K562 (cell line): ENCODE data around the gene CDKN2C. TPM values are rescaled to one million over a fixed set of nuclear protein-coding genes. Genes with fewer than 3 reads are reported as not detected.

Experiments used
- CCNT2 ChIP-seq: IDR thresholded peaks from 2 replicates; pipeline ENCODE4 v1.6.1; 2011; ENCODE audit warnings: borderline replicate concordance, low read depth, mild to moderate bottlenecking, moderate library complexity, mixed read lengths, low read length; ENCODE audit not compliant: insufficient read length; ENCODE audit errors: extremely low read depth
- COPS2 ChIP-seq: fragments of 450-650 bp; conservative IDR thresholded peaks from 2 replicates; pipeline ENCODE4 v1.6.1; 2016; ENCODE audit warnings: mild to moderate bottlenecking, moderate library complexity
- CXXC5 ChIP-seq: fragments of 250-450 bp; sonication (Bioruptor Pico); IDR thresholded peaks from 2 replicates; pipeline ENCODE4 v1.8.0; 2022; ENCODE audit warnings: inconsistent platforms, mild to moderate bottlenecking, moderate library complexity
- FOXA3 ChIP-seq, 2 experiments: fragments of 450-650 bp in 1 of 2; sonication (generic) in 1 of 2; formaldehyde crosslinking; IDR thresholded peaks in 1 of 2; conservative IDR thresholded peaks in 1 of 2; 2 replicates each; pipeline versions ENCODE4 v1.4.0 to v1.8.0; 2020 to 2022; ENCODE audit warnings: mild to moderate bottlenecking in 2 of 2, missing genetic modification reagents in 1 of 2
- HNRNPK ChIP-seq: fragments of 200-400 bp; formaldehyde crosslinking; IDR thresholded peaks from one replicate; pipeline ENCODE4 v1.6.1; 2018; ENCODE audit warnings: mild to moderate bottlenecking, low read depth, low read length; ENCODE audit not compliant: poor library complexity, severe bottlenecking
- HNRNPUL1 ChIP-seq: fragments of 200-400 bp; formaldehyde crosslinking; IDR thresholded peaks from 2 replicates; pipeline ENCODE4 v1.6.1; 2017; ENCODE audit warnings: low read length
- KAT2B ChIP-seq: IDR thresholded peaks from one replicate; pipeline ENCODE4 v1.6.1; 2012; ENCODE audit warnings: low read depth, mild to moderate bottlenecking, control low read depth, inconsistent platforms, low read length, moderate library complexity
- MAZ ChIP-seq, 2 experiments: fragments of 450-650 bp in 1 of 2; sonication (generic) in 1 of 2; formaldehyde crosslinking; IDR thresholded peaks in 1 of 2; conservative IDR thresholded peaks in 1 of 2; 2 replicates each; pipeline versions ENCODE4 v1.4.0 to v1.5.0; 2020; ENCODE audit warnings: mild to moderate bottlenecking in 1 of 2, missing genetic modification reagents in 1 of 2
- MNT ChIP-seq, 2 experiments: fragments of 450-650 bp; conservative IDR thresholded peaks; 2 replicates each; pipeline ENCODE4 v1.6.1; 2017; ENCODE audit warnings: mild to moderate bottlenecking in 2 of 2, moderate library complexity in 2 of 2
- MXI1 ChIP-seq: IDR thresholded peaks from 2 replicates; pipeline ENCODE4 v1.6.1; 2011; ENCODE audit warnings: low read depth, mild to moderate bottlenecking, improper control_type of control experiment, low read length
- PPARD ChIP-seq: fragments of 250-450 bp; sonication (Bioruptor Pico); IDR thresholded peaks from 2 replicates; pipeline ENCODE4 v1.8.0; 2022; ENCODE audit warnings: inconsistent platforms, mild to moderate bottlenecking, moderate library complexity
- PTBP1 ChIP-seq: fragments of 200-400 bp; formaldehyde crosslinking; IDR thresholded peaks from 2 replicates; pipeline ENCODE4 v1.6.1; 2017; ENCODE audit warnings: low read depth, low read length
- PTRF ChIP-seq: fragments of 450-650 bp; IDR thresholded peaks from 2 replicates; pipeline ENCODE4 v1.6.1; 2016; ENCODE audit warnings: mild to moderate bottlenecking, missing genetic modification characterization, missing compliant biosample characterization
- RFX1 ChIP-seq: fragments of 450-650 bp; IDR thresholded peaks from 2 replicates; pipeline ENCODE4 v1.6.1; 2016; ENCODE audit warnings: mild to moderate bottlenecking, moderate library complexity
- SP2 ChIP-seq: IDR thresholded peaks from 2 replicates; pipeline ENCODE4 v1.6.1; 2011; ENCODE audit warnings: mild to moderate bottlenecking, low read depth, low read length, moderate library complexity; ENCODE audit not compliant: poor library complexity, severe bottlenecking; ENCODE audit errors: extremely low read depth
- TBP ChIP-seq: optimal IDR thresholded peaks from 2 replicates; pipeline ENCODE3; 2011; ENCODE audit warnings: low read depth, low read length, improper control_type of control experiment
- ZNF143 ChIP-seq: sonication (generic); formaldehyde crosslinking; IDR thresholded peaks from 2 replicates; pipeline ENCODE4 v1.9.0; 2022; ENCODE audit warnings: mild to moderate bottlenecking, missing genetic modification reagents
- ZNF592 ChIP-seq: fragments of 450-650 bp; IDR thresholded peaks from 2 replicates; pipeline ENCODE4 v1.6.1; 2017; ENCODE audit warnings: antibody characterized with exemption, mild to moderate bottlenecking
- polyA plus RNA-seq, 8 experiments: library from polyadenylated mRNA; depleted of rRNA in 4 of 8; stranded (reverse) in 5 of 8; unstranded in 3 of 8; fragments of >200 nt; fragmentation: Nextera tagmentation in 2 of 8; fragmentation: Illumina TruSeq in 1 of 8; extraction: Ambion mirVana in 2 of 8; extraction: Trizol in 1 of 8; gene quantifications; 2 replicates each; pipeline versions ENCODE4 v1.2.1 to v1.2.3, GENCODE V29; 2011 to 2014; ENCODE audit warnings: inconsistent platforms in 1 of 8, missing spikeins in 1 of 8
- total RNA-seq, 7 experiments: library from RNA; depleted of rRNA in 6 of 7; stranded (reverse); fragments of >200 nt in 6 of 7; fragmentation: Illumina TruSeq in 2 of 7; extraction: Trizol in 2 of 7; gene quantifications; 2 replicates each; pipeline versions ENCODE4 v1.2.1 to v1.2.3, GENCODE V29; 2011 to 2021; ENCODE audit warnings: low replicate concordance in 1 of 7
- TF ChIP-seq, protein P1 (sequence below): sonication (generic); formaldehyde crosslinking; IDR thresholded peaks from 2 replicates; pipeline ENCODE4 v1.8.0; 2022; ENCODE audit warnings: missing genetic modification reagents, mild to moderate bottlenecking, borderline replicate concordance

The CDKN2C gene
- total and polyA plus RNA-seq, 9 of the 15 experiments (the other 6 are each of a cell fraction or from before 2014, with no cell fraction given) = 11.9 to 74.3 (median 45.9) TPM

GRCh38 chr1:50968158-50968820, 1.8 kb upstream of the CDKN2C start (continued):
- TF ChIP-seq CCNT2 (peak; percentile 91), PPARD (no peak), ZNF143 (0 out of 2 replicates have a peak, but pooled peaks have one; percentile 47), MAZ (CRISPR knock-in tag; conservative IDR thresholded peaks at IDR 0.05 in 1 of 2, IDR thresholded peaks at IDR 0.05 in 1 of 2) (peak; percentile 90 to 91), ZNF592 (0 out of 2 replicates have a peak, but pooled peaks have one; percentile 58), KAT2B (no peak), CXXC5 (peak; percentile 96), HNRNPK (no peak), PTRF (tag) (no peak), MXI1 (no peak), HNRNPUL1 (no peak), COPS2 (no peak), PTBP1 (no peak), FOXA3 (CRISPR knock-in tag; conservative IDR thresholded peaks at IDR 0.05 in 1 of 2, IDR thresholded peaks at IDR 0.05 in 1 of 2) (no peak; a peak in 1 of 4 replicates), TBP (peak; percentile 89), RFX1 (no peak), SP2 (no peak), MNT (conservative IDR thresholded peaks at IDR 0.05) (peak in 1 of 2 experiments; percentile 85; a peak in 3 of 4 replicates)
- TF ChIP-seq, protein P1, sequence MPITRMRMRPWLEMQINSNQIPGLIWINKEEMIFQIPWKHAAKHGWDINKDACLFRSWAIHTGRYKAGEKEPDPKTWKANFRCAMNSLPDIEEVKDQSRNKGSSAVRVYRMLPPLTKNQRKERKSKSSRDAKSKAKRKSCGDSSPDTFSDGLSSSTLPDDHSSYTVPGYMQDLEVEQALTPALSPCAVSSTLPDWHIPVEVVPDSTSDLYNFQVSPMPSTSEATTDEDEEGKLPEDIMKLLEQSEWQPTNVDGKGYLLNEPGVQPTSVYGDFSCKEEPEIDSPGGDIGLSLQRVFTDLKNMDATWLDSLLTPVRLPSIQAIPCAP (CRISPR knock-in tag) = no peak
